ENCODE measurements around the gene KPNA4.
"Not testable (repeated sequence)": the region's sequence is repeated elsewhere in the genome, so short reads cannot be mapped to it uniquely, and the experiment has no call there.

Gene KPNA4

DNA sequence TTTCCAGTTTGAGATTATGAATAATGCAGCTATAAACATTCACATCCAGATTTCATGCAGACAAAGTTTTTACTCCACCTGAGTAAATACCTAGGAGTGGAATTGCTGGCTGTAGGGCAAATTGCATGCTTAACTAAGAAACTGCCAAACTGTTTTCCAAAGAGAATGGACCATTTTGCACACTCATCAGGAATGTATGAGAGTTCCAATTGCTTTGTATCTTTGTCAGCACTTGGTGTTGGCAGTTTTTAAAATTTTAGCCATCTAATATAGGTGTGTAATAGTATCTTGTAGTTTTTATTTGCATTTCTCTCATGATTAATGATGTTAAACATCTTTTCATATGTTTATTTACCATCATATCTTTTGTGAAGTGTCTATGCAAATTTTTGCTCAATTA lies 75.2 kb downstream of the KPNA4 start:
- DNase-seq (ENCODE audit: low read depth in 2 of 2) = no peak

DNA sequence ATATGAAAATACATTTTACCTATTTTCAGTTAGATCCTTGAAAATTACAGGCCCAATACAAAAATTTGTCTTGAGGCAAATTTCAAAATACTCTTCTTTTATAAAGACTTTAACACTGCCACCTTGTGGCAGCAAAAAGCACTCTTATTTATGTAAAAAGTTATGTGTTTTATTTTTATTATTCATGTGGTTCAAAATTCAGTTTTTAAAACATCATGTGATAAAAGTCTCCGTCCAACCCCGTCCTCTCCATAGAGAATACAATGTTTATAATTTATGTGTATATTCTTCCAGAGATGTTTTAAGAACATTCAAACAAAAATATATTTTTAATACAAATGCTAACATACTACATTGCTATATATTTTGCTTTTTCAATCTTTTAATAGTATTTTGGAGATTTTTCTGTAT lies 78.9 kb downstream of the KPNA4 start:
- no peak for DNase-seq (ENCODE audit: low read depth in 2 of 2)

DNA sequence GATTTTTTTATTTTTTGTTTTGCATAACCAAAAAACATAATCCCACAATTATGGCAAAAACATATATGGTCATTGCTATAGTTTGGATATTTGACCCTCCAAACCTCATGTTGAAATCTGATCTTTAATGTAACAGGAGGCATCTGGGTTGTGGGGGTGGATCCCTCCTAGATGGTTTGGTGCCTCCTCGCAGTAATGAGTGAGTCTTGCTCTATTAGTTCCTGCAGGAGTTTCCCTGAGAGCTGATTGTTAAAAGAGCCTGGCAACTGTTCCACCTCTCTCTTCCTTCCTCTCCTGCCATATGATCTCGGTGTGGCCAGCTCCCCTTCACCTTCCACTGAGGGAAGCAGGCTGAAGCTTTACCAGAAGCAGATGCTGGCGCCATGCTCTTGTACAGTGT lies 82.6 kb downstream of the KPNA4 start:
- DNase-seq (ENCODE audit: low read depth in 2 of 2) = no peak

DNA sequence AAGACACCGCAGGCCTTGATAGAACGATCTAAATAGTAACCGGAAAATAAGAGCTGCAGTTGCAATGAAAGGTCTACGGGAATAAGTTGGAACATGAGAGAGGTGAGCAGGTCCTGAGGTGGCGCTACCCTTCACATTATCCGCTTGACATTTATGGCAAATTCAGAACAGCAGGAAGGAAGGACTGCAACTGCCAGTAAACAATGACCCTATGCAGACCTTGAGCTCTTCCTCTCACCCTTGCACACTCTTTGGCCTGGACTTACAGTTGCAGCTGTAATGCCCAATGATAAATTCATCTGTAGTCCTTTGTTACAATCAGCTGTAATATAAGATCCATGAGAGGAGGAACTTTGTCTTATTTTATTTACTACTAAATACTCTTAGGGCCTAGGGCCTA lies 83.5 kb downstream of the KPNA4 start:
- no peak for DNase-seq (ENCODE audit: low read depth in 2 of 2)

DNA sequence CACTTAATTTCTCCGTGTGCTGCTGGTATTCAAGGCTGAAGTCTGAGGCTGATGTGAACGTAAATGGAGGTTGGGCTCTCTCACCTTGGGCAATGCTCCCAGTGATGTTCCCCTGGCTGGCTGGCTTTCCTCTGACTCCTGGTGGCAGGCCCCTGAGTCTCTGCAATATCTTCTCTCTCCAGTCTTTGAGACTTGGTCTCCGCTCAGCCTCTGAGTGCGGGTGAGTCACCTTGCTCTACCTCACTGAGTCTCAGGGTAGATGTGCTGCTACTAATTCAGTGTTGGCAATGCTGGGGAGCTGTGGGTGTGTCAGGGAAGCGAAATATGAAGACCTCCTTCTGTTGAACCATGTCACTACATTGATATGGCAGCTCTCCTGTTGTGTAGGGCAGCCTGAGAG lies 84.4 kb downstream of the KPNA4 start:
- no peak for DNase-seq (ENCODE audit: low read depth in 2 of 2)

DNA sequence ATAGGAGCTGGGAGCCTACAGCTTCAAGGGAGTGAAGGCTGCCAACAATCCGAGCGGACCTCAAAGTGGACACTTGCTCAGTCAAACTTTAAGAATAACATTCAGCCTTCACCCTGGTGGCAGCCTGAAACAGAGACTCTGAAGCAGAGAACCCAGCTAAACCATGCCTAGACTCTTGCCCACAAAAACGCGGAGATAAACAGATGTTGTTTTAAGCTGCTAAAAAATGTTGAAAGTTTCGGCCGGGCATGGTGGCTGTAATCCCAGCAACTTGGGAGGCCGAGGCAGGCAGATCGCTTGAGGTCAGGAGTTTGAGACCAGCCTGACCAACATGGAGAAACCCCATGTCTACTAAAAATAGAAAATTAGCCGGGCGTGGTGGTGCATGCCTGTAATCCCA lies 86.0 kb downstream of the KPNA4 start:
- DNase-seq (ENCODE audit: low read depth in 2 of 2) = no peak

DNA sequence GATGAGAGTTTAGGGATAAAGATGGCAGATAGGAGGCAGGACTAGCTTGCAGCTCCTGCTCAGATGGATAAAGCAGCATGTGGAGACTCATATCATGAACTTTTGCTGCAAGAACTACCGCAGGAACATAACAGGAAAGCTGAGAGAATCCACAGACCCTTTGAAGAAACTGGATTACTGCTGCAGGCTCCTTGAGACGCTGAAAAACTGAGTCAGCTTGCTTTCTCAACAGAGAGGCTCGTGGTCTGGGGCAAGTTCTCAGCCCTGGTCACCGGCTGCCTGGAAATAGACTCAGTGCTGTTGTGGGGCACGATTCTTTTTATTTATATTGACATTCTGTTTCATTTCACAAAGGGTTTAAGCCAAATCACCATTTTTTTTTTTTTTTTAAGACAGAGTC lies 87.0 kb downstream of the KPNA4 start:
- no peak for DNase-seq (ENCODE audit: low read depth in 2 of 2)

DNA sequence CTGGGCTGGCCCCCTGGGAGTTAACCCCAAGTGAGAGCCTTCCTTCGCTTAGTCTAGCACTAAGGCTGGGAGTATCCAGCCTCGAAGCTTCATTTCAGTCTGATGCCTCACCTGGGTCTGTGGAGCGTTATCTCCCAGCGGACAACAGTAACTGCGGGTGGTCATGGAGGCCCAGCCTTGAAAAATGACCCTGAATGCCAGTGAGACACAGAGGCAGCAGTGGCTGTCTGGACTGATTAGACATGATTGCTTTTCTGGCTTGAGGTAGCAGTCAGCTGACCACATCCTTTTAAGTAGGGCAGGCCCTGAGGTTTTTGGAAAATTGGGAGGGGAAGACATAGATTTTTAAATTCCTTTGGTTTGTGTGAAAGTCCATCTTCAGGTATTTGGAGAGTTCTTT lies 87.6 kb downstream of the KPNA4 start:
- DNase-seq (ENCODE audit: low read depth in 2 of 2) = no peak

DNA sequence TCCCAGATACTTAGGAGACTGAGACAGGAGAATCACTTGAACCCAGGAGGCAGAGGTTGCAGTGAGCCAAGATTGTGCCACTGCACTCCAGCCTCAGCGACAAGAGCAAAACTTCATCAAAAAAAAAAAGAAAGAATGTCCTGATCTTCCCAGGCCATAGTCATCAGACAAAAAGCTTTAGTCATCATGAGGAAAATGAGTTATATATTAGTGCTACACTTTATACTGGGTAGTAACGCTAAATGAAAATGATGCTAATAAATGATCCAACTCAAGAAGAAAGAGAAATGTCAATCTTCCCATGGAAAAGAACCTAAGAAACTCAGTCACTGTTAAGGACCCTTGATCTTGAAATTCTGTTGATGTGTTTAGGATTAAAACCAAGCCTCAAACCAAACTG lies 89.5 kb downstream of the KPNA4 start:
- DNase-seq (ENCODE audit: low read depth in 2 of 2) = no peak

DNA sequence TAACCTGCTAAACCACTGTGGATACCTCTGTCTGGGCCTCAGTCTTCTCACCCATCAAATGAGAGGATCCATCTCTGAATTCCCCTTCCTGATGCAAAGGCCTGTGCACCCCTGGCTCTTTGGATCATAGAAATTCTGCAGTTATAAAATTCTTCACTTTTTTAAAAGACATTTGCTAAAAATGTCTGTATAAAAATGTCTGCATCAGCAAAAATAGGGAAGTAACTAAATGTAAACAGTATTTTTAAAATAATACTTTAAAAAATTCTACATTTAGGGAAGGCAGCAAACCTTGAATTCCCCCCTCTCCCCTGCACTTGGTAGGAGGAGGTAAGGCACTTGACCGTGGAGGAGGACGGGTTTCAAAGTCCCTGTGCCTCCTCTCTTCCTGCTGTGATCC lies 90.2 kb downstream of the KPNA4 start:
- DNase-seq (ENCODE audit: low read depth in 2 of 2) = no peak

DNA sequence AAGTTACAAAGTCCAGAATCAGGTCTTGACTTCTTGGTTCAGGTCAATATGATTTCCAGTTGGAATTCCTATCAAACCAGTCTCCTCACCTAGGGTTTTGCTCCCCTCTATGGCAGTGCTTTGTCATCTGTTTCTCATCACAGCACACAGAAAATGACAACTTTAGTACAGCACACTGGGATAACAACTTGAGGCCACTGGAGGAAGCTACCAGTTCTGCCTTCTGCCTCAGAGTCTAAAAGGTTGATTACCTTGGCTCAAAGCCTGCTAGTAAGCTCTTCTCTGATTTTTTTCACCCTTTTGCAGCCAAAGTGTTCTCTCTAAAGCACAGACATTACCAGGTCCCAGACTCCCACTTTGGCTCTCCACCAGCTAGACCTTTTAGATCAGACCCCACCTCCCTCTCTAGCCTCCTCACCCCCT lies 90.9 kb downstream of the KPNA4 start:
- DNase-seq (ENCODE audit: low read depth in 2 of 2) = no peak

DNA sequence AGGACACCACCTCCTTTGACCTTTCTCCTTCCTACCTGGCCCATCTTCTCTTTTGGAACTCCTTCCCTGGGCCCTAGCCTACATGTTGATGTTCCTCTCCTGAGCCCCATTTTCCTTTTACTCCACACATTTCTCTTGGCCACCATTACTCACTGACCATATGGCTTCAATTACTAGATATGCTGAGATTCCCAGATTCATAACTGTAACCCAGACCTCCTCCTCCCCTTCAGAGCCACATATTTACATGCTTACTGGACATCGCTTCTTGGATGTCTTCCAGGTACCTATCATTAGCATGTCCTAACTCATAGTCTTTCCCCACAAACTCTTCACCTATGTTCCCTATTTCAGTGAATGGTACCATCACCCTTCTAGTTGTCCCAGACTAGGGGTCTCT lies 91.4 kb downstream of the KPNA4 start:
- no peak for DNase-seq (ENCODE audit: low read depth in 2 of 2)

DNA sequence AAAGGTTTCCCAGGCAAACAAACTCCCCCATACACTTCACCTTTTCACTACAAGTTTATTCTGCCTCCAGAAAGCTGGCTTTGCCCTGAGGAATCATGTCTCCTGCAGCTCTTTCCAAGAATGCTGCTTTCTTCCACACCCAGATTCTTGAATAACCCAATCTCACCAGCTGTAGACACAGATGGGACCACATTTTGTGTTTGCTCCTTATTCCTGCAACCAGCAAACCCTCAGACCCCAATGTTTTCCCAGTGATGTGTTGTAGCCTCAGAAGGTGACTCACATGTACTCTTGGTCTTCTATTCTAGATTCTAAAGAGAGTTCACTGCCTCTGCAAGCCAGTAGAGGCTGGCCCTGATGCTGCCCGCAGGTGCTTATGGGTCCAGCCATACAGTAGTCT lies 92.2 kb downstream of the KPNA4 start:
- DNase-seq (ENCODE audit: low read depth in 2 of 2) = no peak

DNA sequence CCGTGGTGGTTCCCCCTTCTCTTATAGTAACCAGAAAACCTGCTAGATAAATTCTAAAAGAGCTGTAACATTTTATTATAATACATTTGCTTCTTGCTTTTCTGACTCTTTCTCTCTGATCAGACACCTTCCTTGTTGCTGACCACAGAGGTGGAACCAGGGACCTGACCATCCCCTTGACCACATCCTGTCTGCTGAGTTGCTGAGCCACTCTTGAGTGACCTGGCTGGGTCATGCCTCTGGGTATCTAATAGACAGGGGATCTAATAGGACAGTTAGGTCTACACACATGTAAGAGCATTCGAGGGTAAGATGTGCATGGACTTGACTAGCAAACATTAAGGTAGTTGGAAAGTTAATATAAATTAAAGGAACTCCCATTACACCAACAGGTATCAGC lies 93.0 kb downstream of the KPNA4 start:
- DNase-seq (ENCODE audit: low read depth in 2 of 2) = no peak

DNA sequence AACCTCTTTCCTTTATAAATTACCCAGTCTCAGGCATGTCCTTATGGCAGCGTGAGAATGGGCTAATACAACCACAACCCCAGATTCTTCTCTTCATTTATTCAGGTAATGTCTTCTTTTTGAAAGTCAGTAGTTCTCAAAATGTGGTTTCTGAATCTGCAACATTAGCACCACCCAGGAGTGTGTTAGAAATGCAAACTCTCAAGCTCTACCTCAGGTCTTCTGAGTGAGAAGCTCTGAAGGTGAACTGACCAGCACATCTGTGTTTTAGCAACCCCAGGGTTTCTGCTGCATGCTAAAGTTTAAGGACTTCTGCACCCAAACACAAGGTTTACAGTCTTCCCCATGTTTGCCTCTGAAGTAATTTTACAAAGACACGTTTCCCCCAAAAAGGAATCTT lies 93.5 kb downstream of the KPNA4 start:
- DNase-seq (ENCODE audit: low read depth in 2 of 2) = no peak

DNA sequence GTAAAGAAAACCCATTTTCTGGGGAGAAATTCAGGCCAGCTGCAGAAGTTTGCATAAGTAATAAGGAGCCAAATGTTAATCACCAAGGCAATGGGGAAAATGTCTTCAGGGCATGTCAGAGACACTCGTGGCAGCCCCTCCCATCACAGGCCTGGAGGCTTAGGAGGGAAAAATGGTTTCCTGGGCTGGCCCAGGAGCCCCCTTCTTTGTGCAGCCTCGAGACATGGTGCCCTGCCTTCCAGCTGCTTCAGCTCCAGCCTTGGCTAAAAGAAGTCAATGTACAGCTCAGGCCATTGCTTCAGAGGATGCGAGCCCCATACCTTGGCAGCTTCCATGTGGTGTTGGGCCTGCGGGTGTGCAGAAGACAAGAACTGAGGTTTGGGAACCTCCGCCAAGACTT lies 95.2 kb downstream of the KPNA4 start:
- no peak for DNase-seq (ENCODE audit: low read depth in 2 of 2)

DNA sequence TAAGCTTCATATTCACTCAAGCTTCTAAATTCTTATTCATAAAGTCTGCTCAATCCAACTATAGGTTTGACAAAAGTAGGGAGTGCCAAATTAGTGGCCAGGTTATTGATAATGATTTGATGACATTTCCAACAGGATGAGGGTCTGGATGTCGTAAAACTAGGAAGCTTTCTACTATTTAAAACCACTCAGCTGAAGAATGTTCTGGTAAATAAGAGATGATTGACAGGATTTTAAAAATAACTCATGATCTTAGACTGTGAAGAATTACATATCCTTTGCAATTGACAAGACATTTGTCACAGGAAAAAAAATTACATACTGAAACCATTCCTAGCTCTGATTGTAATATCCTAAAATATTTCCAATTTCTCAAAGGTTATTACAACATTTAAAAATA lies 100.4 kb downstream of the KPNA4 start:
- no peak for DNase-seq (ENCODE audit: low read depth in 2 of 2)

DNA sequence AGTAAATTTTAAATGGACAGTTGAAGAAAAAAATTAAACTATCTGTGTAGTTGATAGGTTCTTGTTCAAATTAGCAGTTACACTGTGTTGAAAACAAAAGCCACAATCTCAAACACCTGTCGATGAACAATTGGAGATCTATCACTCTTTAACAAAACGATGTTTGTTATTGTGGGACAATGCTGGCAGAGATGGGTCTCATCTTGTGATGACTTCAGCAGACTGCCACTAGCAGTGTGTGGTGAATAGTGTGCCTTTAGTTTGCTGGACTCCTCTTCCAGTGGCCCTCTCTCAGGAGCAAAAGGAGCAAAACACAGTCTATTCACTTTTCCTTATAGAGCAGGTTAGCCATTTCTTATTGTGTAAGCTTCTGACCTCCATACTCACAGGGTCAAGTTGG lies 101.0 kb downstream of the KPNA4 start:
- no peak for DNase-seq (ENCODE audit: low read depth in 2 of 2)

DNA sequence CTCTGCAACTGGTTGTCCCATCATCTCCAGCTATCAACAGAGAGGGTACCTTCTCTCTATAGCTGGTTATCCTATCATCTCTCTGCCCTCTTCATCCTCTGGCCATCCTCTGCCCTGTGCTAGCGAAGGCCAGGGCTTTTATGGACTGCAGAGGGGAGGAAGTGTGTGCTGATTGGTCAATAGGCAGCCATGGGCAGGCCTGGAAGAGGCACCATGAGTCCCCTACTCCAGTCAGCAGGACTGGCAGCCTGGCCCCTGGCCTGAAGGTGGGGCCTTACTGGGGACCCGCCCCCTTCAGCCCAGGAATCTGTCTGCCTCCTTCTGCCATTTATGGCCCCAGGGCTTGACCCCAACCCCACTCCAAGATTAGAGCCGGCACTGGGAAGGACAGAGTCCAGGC lies 105.3 kb downstream of the KPNA4 start:
- DNase-seq (ENCODE audit: low read depth in 2 of 2) = no peak

DNA sequence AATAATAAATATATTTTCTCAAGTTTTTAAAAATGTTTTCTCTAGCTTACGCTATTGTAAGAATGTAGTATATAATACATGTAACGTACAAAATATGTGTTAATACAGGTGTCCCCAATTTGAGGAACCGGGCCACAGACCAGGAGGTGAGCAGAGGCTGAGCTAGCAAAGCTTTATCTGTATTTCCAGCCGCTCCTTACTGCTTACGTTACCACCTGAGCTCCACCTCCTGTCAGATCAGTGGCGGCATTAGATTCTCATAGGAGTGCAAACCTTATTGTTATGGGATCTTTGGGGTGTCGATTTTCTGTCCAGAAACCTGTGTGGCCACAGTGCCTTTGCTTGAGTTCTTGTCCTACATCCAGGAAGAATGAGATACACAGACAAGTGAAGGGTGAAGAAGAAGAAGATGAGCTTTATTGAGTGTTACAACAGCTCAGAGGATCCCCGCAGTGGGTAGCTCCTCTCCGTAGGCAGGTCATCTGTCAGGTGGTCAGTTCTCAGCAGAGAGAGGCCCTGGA lies 105.9 kb downstream of the KPNA4 start:
- DNase-seq (ENCODE audit: low read depth in 2 of 2) = no peak

DNA sequence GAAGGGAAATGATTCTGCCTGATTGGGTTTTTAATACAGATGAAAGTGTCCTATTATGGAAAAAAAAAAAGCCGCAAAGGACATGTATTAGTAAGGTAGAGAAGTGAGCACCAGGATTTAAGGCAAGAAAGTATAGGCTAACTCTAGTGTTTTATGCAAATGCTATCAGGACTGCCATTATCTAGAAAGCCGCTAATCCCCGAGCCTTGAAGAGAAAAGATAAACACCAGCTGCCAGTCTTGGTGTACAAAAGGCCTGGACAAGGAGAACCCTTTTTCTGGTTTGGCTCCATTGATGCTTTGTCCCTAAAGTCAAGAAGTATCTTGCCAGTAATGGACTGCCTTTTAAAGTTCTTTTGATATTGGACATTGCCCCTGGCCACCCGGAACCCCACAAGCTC lies 107.2 kb downstream of the KPNA4 start:
- no peak for DNase-seq (ENCODE audit: low read depth in 2 of 2)

DNA sequence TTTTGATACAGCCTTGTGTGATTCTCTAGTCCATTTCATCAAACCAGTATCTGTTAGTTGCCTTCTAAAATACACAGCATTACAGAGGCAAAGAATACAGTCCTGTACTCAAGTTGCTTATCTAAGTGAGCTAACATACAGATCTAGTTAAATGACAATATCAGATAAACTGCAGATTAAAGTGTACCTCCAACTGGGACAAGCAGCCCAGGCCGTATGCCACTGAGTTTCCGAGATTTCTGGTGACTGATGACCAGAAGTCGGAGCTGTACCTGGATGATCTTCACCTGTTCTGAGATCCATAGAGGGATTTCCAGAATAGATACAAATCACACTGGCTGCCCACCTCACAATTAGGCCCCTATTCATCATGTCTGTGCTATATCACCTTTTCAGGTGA lies 109.5 kb downstream of the KPNA4 start:
- no peak for DNase-seq (ENCODE audit: low read depth in 2 of 2)

DNA sequence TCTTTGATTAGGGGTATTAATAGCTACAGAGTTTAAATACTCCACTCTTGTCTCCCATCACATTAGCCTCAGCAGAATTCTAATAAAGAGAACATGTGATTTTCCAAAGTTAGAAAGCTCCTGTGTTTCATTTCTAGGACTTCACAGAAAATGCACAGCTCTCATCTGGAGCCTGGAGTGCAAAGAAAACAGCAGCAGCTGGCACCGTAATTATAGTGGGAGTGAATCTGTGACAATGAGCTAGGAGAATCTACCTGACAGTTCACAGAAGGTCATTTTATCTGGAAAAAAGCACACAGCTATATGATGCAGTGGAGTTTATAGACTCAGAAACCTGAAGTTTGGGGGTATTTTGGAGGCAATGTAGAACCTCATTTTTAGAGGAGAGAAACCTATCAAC lies 110.4 kb downstream of the KPNA4 start:
- no peak for DNase-seq (ENCODE audit: low read depth in 2 of 2)

DNA sequence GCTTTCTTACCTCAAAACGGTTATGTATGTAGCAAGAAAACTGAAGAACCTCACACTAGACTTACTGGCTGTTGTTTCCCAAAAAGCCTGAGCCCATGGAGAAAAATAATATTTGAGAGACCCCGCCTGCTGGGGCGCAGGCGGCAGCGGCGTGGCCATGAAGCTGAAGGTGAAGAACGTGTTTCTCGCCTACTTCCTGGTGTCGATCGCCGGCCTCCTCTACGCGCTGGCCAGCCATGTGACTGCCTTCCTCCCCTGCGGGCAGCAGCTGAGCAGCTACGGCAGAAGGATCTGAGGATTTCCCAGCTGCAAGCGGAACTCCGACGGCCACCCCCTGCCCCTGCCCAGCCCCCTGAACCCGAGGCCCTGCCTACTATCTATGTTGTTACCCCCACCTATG lies 113.1 kb downstream of the KPNA4 start:
- not testable (repeated sequence) for DNase-seq (ENCODE audit: low read depth in 2 of 2)

DNA sequence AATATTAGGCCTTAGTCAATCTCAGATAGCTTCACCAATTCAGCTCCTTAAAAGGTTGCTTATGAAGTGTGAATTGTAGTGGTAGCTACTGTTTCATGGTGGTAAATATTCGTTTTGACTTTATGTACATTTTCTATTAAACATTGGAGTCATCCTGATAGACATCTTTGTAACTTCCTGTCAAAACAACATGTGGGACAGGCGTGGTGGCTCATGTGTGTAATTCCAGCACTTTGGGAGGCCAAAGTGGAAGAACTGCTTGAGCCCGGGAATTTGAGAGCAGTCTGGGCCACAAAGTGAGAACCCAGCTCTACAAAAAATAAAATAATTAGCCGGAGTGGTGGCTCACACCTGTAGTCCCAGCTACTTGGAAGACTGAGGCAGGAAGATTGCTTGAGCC lies 113.8 kb downstream of the KPNA4 start:
- no peak for DNase-seq (ENCODE audit: low read depth in 2 of 2)
